Retinal pigment epithelial cell (primary cell): Measurements from ENCODE around the gene ZNF281.
A peak's percentile ranks its signal among the peaks of the same experiment; 100 is the strongest.

Source experiments
- DNase-seq: peaks from one replicate; pipeline ENCODE4 v3.0.0-alpha.2; 2010; ENCODE audit warnings: low read depth
- H3K4me3 ChIP-seq: 2 replicates; pipeline ENCODE4 v1.5.1; 2011; ENCODE audit warnings: mild to moderate bottlenecking, low read length, control low read depth, moderate library complexity
- TF ChIP-seq, protein P1 (sequence below): conservative IDR thresholded peaks from 2 replicates; pipeline ENCODE4 v1.5.1; 2011; ENCODE audit warnings: low read depth, low read length, control low read depth, inconsistent platforms

Gene ZNF281

GRCh38 chr1:200428482-200429205, 18.8 kb upstream of the ZNF281 start:
- H3K4me3 ChIP-seq = no peak overlapping the region
- TF ChIP-seq, protein P1, sequence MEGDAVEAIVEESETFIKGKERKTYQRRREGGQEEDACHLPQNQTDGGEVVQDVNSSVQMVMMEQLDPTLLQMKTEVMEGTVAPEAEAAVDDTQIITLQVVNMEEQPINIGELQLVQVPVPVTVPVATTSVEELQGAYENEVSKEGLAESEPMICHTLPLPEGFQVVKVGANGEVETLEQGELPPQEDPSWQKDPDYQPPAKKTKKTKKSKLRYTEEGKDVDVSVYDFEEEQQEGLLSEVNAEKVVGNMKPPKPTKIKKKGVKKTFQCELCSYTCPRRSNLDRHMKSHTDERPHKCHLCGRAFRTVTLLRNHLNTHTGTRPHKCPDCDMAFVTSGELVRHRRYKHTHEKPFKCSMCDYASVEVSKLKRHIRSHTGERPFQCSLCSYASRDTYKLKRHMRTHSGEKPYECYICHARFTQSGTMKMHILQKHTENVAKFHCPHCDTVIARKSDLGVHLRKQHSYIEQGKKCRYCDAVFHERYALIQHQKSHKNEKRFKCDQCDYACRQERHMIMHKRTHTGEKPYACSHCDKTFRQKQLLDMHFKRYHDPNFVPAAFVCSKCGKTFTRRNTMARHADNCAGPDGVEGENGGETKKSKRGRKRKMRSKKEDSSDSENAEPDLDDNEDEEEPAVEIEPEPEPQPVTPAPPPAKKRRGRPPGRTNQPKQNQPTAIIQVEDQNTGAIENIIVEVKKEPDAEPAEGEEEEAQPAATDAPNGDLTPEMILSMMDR = no peak

GRCh38 chr1:200427744-200428143, 17.9 kb upstream of the ZNF281 start:
- no peak overlapping the region for H3K4me3 ChIP-seq
- DNase-seq = no peak
- TF ChIP-seq, protein P1 = no peak

More at GRCh38 chr1:200428482-200429205, 18.8 kb upstream of the ZNF281 start:
- DNase-seq = no peak

GRCh38 chr1:200426196-200426595, 16.4 kb upstream of the ZNF281 start:
- H3K4me3 ChIP-seq = no peak overlapping the region
- no peak for DNase-seq
- TF ChIP-seq, protein P1 = no peak

GRCh38 chr1:200423235-200423634, 13.4 kb upstream of the ZNF281 start:
- H3K4me3 ChIP-seq = no peak overlapping the region
- TF ChIP-seq, protein P1 = no peak
- DNase-seq = no peak

DNA sequence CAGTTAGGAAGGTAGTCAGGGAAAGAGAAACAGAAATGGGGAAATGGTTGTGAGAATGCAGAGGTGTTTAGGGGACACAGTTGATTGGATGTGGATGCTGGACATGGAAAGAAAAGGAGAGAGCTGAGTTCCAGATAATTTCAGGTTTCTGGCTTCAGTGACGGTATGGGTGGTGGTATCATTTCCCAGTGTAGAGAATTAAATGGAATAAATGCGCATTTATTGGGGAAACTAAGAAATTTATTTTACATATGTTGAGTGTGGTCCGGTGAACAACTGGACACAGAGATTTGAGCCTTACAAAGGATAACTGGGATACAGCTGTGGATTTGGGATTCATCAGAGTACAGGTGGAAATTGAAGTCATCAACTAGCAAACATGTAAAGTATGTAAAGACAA, 12.4 kb upstream of the ZNF281 start:
- DNase-seq = no peak
- no peak overlapping the region for H3K4me3 ChIP-seq
- TF ChIP-seq, protein P1 = no peak

DNA sequence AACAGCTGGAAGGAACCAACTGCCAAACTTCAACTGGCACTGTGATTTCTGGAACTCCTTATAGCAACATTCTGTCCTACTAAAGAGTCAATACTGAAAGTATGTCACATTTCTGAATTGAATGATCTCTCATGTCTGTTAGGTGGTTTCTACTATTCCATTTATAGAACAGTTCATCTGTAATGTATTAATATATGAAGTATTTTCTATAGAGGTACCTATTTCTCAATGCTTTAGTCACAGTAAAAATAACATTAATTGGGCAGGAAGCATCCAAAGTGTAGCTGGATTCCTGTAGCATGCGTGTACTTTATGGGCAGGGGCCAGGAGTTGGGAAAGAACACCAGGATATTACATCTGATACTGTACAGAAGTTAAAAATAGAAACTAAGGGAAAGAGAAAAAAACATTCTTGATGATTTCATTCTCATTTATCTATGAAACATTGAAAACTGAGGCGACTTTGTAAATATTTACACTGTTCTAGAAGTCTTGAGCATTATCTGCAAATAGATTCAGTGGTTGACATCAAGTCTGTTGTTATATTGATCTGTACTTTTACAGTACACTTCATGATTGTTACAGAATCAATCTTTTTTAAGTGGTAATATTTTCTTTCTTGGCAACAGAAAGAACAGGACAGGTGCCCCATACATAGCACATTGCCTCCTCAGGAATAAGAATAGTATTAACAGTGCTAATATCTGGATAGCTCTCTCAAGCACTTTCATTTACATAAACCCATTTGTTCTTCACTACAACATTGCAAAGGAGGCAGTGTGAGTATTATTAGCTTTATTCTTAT, 6.2 kb upstream of the ZNF281 start:
- peak; percentile 78 for DNase-seq
- H3K4me3 ChIP-seq = no peak overlapping the region
- TF ChIP-seq, protein P1 = no peak
